HEK293 (cell line): Measurements from ENCODE around the gene CNOT9.

Source experiments
- CTCF ChIP-seq: fragments of 450-650 bp; formaldehyde crosslinking; IDR thresholded peaks from 2 replicates; pipeline ENCODE4 v1.5.1; 2016; ENCODE audit warnings: missing biosample characterization, missing genetic modification characterization
- ZBTB17 ChIP-seq: fragments of 450-650 bp; formaldehyde crosslinking; IDR thresholded peaks from 2 replicates; pipeline ENCODE4 v1.5.1; 2016; ENCODE audit warnings: missing biosample characterization, missing genetic modification characterization
- ZNF184 ChIP-seq: fragments of 450-650 bp; IDR thresholded peaks from 2 replicates; pipeline ENCODE4 v1.5.1; 2018; ENCODE audit warnings: missing biosample characterization, mild to moderate bottlenecking, missing genetic modification characterization
- ZNF530 ChIP-seq: fragments of 450-650 bp; formaldehyde crosslinking; IDR thresholded peaks from 2 replicates; pipeline ENCODE4 v1.5.1; 2016; ENCODE audit warnings: low read depth, missing biosample characterization, missing genetic modification characterization
- ZNF660 ChIP-seq: fragments of 450-650 bp; IDR thresholded peaks from 2 replicates; pipeline ENCODE4 v1.5.1; 2018; ENCODE audit warnings: missing biosample characterization, mild to moderate bottlenecking, missing genetic modification characterization
- ZNF701 ChIP-seq: fragments of 450-650 bp; formaldehyde crosslinking; IDR thresholded peaks from 2 replicates; pipeline ENCODE4 v1.5.1; 2016; ENCODE audit warnings: missing biosample characterization, missing genetic modification characterization

GRCh38 chr2:218564056-218564455 is 4.6 kb upstream of the CNOT9 start:
- no peak for TF ChIP-seq ZNF701 (tag by site-specific recombination)
- TF ChIP-seq ZNF530 = no peak
- no peak for TF ChIP-seq CTCF
- no peak for TF ChIP-seq ZBTB17 (tag by site-specific recombination)
- no peak for TF ChIP-seq ZNF184 (tag by site-specific recombination)
- no peak for TF ChIP-seq ZNF660 (tag by site-specific recombination)
